Occipital lobe (tissue), 2 donors: ENCODE measurements around the gene TSHZ1. TPM values are rescaled to one million over a fixed set of nuclear protein-coding genes. Genes with fewer than 3 reads are reported as not detected.

Experiments
- DNase-seq: peaks from one replicate; lab custom pipeline; 2025; lab: John Stamatoyannopoulos, UW
- total RNA-seq: library from RNA; depleted of rRNA; stranded (reverse); fragments of >200 nt; gene quantifications from one replicate; pipeline ENCODE4 v1.2.3, GENCODE V29; 2014

TSHZ1 gene
- 4.1 TPM for total RNA-seq

- DNase-seq, result peak; percentile 49
Measured at GRCh38 chr18:75210274-75211001, at the start of gene TSHZ1. TSHZ1 (plus strand) TSS chr18:75210797; CDS start chr18:75211877, 1,080 bp downstream.

- peak; percentile 12 for DNase-seq
Measured at GRCh38 chr18:75161256-75162028, 49.2 kb upstream of the TSHZ1 start.

GRCh38 chr18:75162467-75162866, 48.1 kb upstream of the TSHZ1 start:
- DNase-seq, result no peak

- no peak for DNase-seq
Measured at GRCh38 chr18:75162978-75163377, 47.6 kb upstream of the TSHZ1 start.

- no peak for DNase-seq
Measured at GRCh38 chr18:75163736-75164135, 46.9 kb upstream of the TSHZ1 start.

GRCh38 chr18:75164479-75164878, 46.1 kb upstream of the TSHZ1 start:
- DNase-seq, result no peak

- no peak for DNase-seq
Measured at GRCh38 chr18:75165926-75166325, 44.7 kb upstream of the TSHZ1 start.

- no peak for DNase-seq
Measured at GRCh38 chr18:75167137-75167536, 43.5 kb upstream of the TSHZ1 start.

GRCh38 chr18:75167759-75168618, 42.6 kb upstream of the TSHZ1 start:
- no peak for DNase-seq

- DNase-seq, result no peak
Measured at GRCh38 chr18:75168619-75169018, 42.0 kb upstream of the TSHZ1 start.

GRCh38 chr18:75169411-75169810, 41.2 kb upstream of the TSHZ1 start:
- DNase-seq, result no peak

- DNase-seq, result no peak
Measured at GRCh38 chr18:75170022-75170789, 40.4 kb upstream of the TSHZ1 start.

GRCh38 chr18:75170916-75171315, 39.7 kb upstream of the TSHZ1 start:
- no peak for DNase-seq

GRCh38 chr18:75172299-75173124, 38.1 kb upstream of the TSHZ1 start:
- no peak for DNase-seq

- DNase-seq, result no peak
Measured at GRCh38 chr18:75173125-75173432, 37.5 kb upstream of the TSHZ1 start.

- no peak for DNase-seq
Measured at GRCh38 chr18:75173738-75174137, 36.9 kb upstream of the TSHZ1 start.

- DNase-seq, result no peak
Measured at GRCh38 chr18:75176849-75177248, 33.7 kb upstream of the TSHZ1 start.

GRCh38 chr18:75178376-75178775, 32.2 kb upstream of the TSHZ1 start:
- DNase-seq, result no peak

GRCh38 chr18:75179819-75180600, 30.6 kb upstream of the TSHZ1 start:
- no peak for DNase-seq

GRCh38 chr18:75183524-75183923, 27.1 kb upstream of the TSHZ1 start:
- no peak for DNase-seq
